KMS-11 (cell line): ENCODE data around the gene CDCA7L.

Experiments used
- H2AFZ ChIP-seq: fragments of 200-600 bp; sonication (generic); 2 replicates; pipeline ENCODE4 v1.6.1; 2016; ENCODE audit warnings: antibody characterized with exemption, mixed run types, low read depth
- H3K27ac ChIP-seq: fragments of 200-600 bp; sonication (generic); 2 replicates; pipeline ENCODE4 v1.6.1; 2016; ENCODE audit warnings: mild to moderate bottlenecking, mixed run types
- H3K27me3 ChIP-seq: fragments of 200-600 bp; sonication (generic); 2 replicates; pipeline ENCODE4 v1.6.1; 2017; ENCODE audit warnings: mild to moderate bottlenecking, low read depth, mixed run types, moderate library complexity; ENCODE audit not compliant: insufficient read depth
- H3K36me3 ChIP-seq: fragments of 200-600 bp; sonication (generic); 2 replicates; pipeline ENCODE4 v1.6.1; 2017; ENCODE audit warnings: mild to moderate bottlenecking, mixed run types; ENCODE audit not compliant: insufficient read depth
- H3K4me1 ChIP-seq: fragments of 200-600 bp; sonication (generic); 2 replicates; pipeline ENCODE4 v1.6.1; 2016; ENCODE audit warnings: mild to moderate bottlenecking, low read depth, mixed run types; ENCODE audit not compliant: poor library complexity, severe bottlenecking
- H3K4me2 ChIP-seq: fragments of 200-600 bp; sonication (generic); 2 replicates; pipeline ENCODE4 v1.7.0; 2016; ENCODE audit warnings: mild to moderate bottlenecking, mixed run types
- H3K4me3 ChIP-seq: fragments of 200-600 bp; sonication (generic); IDR thresholded peaks from 2 replicates; pipeline ENCODE4 v1.6.1; 2017; ENCODE audit warnings: low read depth, low read length, mixed read lengths; ENCODE audit not compliant: insufficient read depth
- H3K79me2 ChIP-seq: fragments of 200-600 bp; sonication (generic); 2 replicates; pipeline ENCODE4 v1.6.1; 2016; ENCODE audit warnings: low read depth, mixed run types; ENCODE audit not compliant: insufficient read depth
- H3K9ac ChIP-seq: fragments of 200-600 bp; sonication (generic); 2 replicates; pipeline ENCODE4 v1.6.1; 2016; ENCODE audit warnings: mild to moderate bottlenecking, mixed run types
- H4K20me1 ChIP-seq: fragments of 200-600 bp; sonication (generic); 2 replicates; pipeline ENCODE4 v1.6.1; 2016; ENCODE audit warnings: mild to moderate bottlenecking, mixed run types; ENCODE audit not compliant: insufficient read depth
- TF ChIP-seq, protein P1 (sequence below): fragments of 200-600 bp; sonication (generic); conservative IDR thresholded peaks from 2 replicates; pipeline ENCODE4 v1.6.1; 2017; ENCODE audit warnings: low read depth, mild to moderate bottlenecking, antibody characterized with exemption, low read length, moderate library complexity, mixed read lengths

CDCA7L gene

DNA sequence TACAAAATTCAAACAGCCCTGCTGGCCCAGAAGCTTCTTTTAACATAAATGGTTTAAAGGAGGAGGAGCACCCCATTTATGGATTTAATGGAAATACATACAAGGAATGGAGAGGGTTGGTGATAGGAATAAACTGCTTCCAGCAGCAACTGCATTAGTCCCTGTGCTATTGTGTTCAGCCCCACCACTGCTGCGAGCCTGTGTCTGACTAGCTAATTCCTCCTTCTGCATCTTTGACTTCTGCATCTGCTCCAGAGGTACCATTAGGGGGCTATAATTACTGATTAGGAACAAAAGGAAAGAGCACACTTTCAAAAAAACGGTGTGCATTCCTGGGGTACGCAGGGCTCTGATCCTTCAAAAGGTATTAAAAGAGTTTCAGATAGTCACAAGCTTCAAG is 24.8 kb downstream of the CDCA7L start:
- no peak overlapping the region for H2AFZ ChIP-seq
- H3K4me1 ChIP-seq: peaks cover 4% of the 10 kb centered on the region
- no peak overlapping the region for H3K27ac ChIP-seq
- H3K4me2 ChIP-seq: no peak overlapping the region
- no peak overlapping the region for H3K4me3 ChIP-seq
- no peak overlapping the region for H3K9ac ChIP-seq
- H3K27me3 ChIP-seq: no peaks in the 10 kb centered on the region
- peaks cover 5% of the 10 kb centered on the region; the same call in 1 of the 2 replicates for H4K20me1 ChIP-seq
- H3K36me3 ChIP-seq: no peaks in the 10 kb centered on the region; the same call in none of the 2 replicates
- H3K79me2 ChIP-seq: peaks cover 35% of the 10 kb centered on the region; the same call in 1 of the 2 replicates
- TF ChIP-seq, protein P1, sequence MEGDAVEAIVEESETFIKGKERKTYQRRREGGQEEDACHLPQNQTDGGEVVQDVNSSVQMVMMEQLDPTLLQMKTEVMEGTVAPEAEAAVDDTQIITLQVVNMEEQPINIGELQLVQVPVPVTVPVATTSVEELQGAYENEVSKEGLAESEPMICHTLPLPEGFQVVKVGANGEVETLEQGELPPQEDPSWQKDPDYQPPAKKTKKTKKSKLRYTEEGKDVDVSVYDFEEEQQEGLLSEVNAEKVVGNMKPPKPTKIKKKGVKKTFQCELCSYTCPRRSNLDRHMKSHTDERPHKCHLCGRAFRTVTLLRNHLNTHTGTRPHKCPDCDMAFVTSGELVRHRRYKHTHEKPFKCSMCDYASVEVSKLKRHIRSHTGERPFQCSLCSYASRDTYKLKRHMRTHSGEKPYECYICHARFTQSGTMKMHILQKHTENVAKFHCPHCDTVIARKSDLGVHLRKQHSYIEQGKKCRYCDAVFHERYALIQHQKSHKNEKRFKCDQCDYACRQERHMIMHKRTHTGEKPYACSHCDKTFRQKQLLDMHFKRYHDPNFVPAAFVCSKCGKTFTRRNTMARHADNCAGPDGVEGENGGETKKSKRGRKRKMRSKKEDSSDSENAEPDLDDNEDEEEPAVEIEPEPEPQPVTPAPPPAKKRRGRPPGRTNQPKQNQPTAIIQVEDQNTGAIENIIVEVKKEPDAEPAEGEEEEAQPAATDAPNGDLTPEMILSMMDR: no peak

DNA sequence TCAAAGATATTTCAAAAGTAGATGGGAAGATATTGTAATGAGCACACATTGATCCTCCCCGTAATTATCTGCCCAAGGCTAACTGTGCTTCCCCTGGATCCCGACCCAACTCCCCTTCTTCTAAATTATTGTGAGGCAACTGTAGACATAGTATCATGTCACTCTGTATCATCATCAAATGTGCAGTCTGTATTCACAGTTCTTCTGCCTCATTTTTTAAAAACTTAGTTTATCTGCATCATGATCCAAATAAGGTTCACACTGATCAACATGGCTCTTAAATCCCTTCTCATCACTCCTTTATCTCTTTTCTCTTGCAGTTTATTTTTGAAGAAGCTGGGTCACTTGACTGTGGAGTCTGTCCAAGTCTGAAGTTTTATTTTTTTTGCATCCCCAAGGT is 27.5 kb downstream of the CDCA7L start:
- H3K4me1 ChIP-seq: no peaks in the 10 kb centered on the region
- no peak overlapping the region for H2AFZ ChIP-seq
- no peaks in the 10 kb centered on the region for H3K27me3 ChIP-seq
- H3K4me3 ChIP-seq: no peak overlapping the region
- no peaks in the 10 kb centered on the region; the same call in 1 of the 2 replicates for H3K36me3 ChIP-seq
- no peak overlapping the region for H3K9ac ChIP-seq
- no peak overlapping the region for H3K27ac ChIP-seq
- H4K20me1 ChIP-seq: no peaks in the 10 kb centered on the region; the same call in 1 of the 2 replicates
- peaks cover 25% of the 10 kb centered on the region; the same call in 1 of the 2 replicates for H3K79me2 ChIP-seq
- H3K4me2 ChIP-seq: no peak overlapping the region
- TF ChIP-seq, protein P1: no peak

DNA sequence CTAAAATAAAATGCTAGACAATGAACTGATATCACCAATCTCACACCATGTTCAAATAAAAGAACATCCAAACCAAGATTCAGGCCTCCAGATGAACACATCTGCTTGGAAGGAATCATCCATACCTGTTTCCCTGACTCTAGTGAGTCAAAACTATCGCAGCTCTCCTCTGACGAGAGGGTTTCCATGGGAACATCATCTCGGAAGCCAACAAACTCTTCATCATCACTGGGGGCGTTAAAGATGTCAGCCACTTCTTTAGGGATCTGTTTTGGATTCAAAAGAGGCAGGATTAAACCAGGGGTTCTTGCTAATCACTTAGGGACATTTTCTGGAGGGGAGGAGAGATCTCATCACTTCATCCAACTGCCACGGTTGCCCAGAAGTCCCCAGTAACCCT is 29.1 kb downstream of the CDCA7L start:
- TF ChIP-seq, protein P1: no peak
- H3K4me1 ChIP-seq: no peaks in the 10 kb centered on the region
- H2AFZ ChIP-seq: no peak overlapping the region
- H4K20me1 ChIP-seq: no peaks in the 10 kb centered on the region; the same call in 1 of the 2 replicates
- H3K27ac ChIP-seq: no peak overlapping the region
- H3K79me2 ChIP-seq: peaks cover 15% of the 10 kb centered on the region; the same call in 1 of the 2 replicates
- no peaks in the 10 kb centered on the region for H3K27me3 ChIP-seq
- no peak overlapping the region for H3K9ac ChIP-seq
- no peaks in the 10 kb centered on the region; the same call in 1 of the 2 replicates for H3K36me3 ChIP-seq
- H3K4me3 ChIP-seq: no peak overlapping the region
- H3K4me2 ChIP-seq: no peak overlapping the region

DNA sequence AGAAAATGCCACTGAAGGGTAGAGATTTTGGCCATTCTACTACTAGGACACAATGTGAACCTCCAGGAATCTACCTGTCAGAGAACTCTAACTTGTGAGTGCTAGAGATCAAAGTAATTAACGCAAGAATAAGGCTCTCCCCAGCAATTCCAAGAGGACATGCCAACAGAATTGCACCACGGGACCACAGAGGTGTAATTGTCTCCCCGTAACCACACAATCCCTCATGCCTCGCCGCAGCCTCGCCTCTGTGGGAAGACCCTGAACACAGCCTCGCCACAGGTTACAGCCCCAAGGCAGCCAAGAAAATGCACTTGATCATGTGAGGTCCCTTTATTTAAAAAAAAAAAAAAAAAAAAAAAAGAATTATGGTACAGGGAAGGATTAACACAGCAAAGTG is 29.5 kb downstream of the CDCA7L start:
- H3K4me2 ChIP-seq: no peak overlapping the region
- H3K27me3 ChIP-seq: no peaks in the 10 kb centered on the region
- no peak overlapping the region for H2AFZ ChIP-seq
- no peak overlapping the region for H3K4me3 ChIP-seq
- no peaks in the 10 kb centered on the region; the same call in 1 of the 2 replicates for H4K20me1 ChIP-seq
- peaks cover 15% of the 10 kb centered on the region; the same call in 1 of the 2 replicates for H3K79me2 ChIP-seq
- H3K4me1 ChIP-seq: no peaks in the 10 kb centered on the region
- H3K27ac ChIP-seq: no peak overlapping the region
- H3K36me3 ChIP-seq: no peaks in the 10 kb centered on the region; the same call in 1 of the 2 replicates
- TF ChIP-seq, protein P1: no peak
- H3K9ac ChIP-seq: no peak overlapping the region
